Lung (tissue), 12 donors: ENCODE measurements around the gene NPSR1. TPM values are rescaled to one million over a fixed set of nuclear protein-coding genes. Genes with fewer than 3 reads are reported as not detected.

Experiments used
- ATAC-seq: fragments of 200-7000 bp; cut with Tn5 transposase; one replicate; pipeline ENCODE4 v1.9.1; 2020; ENCODE audit warnings: moderate number of reproducible peaks; ENCODE audit not compliant: insufficient read depth, low FRiP score
- DNase-seq, 3 donors: peaks; one replicate each; pipeline ENCODE4 v3.0.0-alpha.2; 2013 to 2017
- H3K27ac ChIP-seq, 2 donors: one replicate each; pipeline ENCODE4 v1.5.1; 2013; ENCODE audit warnings: mild to moderate bottlenecking in 2 of 2, moderate library complexity in 2 of 2, control low read depth in 1 of 2, inconsistent platforms in 1 of 2, low read depth in 1 of 2, low read length in 1 of 2
- H3K27me3 ChIP-seq, 3 donors: one replicate each; pipeline ENCODE4 v1.5.1; 2013; ENCODE audit warnings: low read length in 2 of 3; ENCODE audit not compliant: control insufficient read depth in 3 of 3, insufficient read depth in 3 of 3
- H3K36me3 ChIP-seq, 4 donors: one replicate each; pipeline ENCODE4 v1.5.1; 2013; ENCODE audit warnings: low read length in 4 of 4, mild to moderate bottlenecking in 1 of 4, moderate library complexity in 1 of 4; ENCODE audit not compliant: control insufficient read depth in 4 of 4, insufficient read depth in 4 of 4
- H3K4me1 ChIP-seq, 5 donors: one replicate each; pipeline ENCODE4 v1.5.1; 2013; ENCODE audit warnings: low read length in 5 of 5, mild to moderate bottlenecking in 2 of 5, moderate library complexity in 1 of 5; ENCODE audit not compliant: control insufficient read depth in 5 of 5, insufficient read depth in 5 of 5
- H3K4me3 ChIP-seq: one replicate; pipeline ENCODE4 v1.5.1; 2013; ENCODE audit warnings: mild to moderate bottlenecking, control low read depth, moderate library complexity
- H3K9ac ChIP-seq, 2 donors: one replicate each; pipeline ENCODE4 v1.5.1; 2013; ENCODE audit warnings: low read length in 2 of 2, control low read depth in 1 of 2; ENCODE audit not compliant: insufficient read depth in 1 of 2
- H3K9me3 ChIP-seq, 4 donors: one replicate each; pipeline ENCODE4 v1.5.1; 2013; ENCODE audit warnings: low read length in 3 of 4, mild to moderate bottlenecking in 1 of 4, moderate library complexity in 1 of 4; ENCODE audit not compliant: control insufficient read depth in 4 of 4, insufficient read depth in 3 of 4
- CTCF ChIP-seq: IDR thresholded peaks from 2 replicates; pipeline ENCODE4 v1.5.1; 2012; ENCODE audit warnings: mild to moderate bottlenecking; ENCODE audit errors: control extremely low read depth, extremely low read depth
- WGBS, 2 donors: extraction: QIAGEN DNeasy Blood & Tissue Kit; methylation state at CpG; one replicate each; pipeline ENCODE4 v1.1.7; 2013; 5-methylcytosine and 5-hydroxymethylcytosine counted together
- polyA plus RNA-seq, 2 donors: library from polyadenylated mRNA; stranded (reverse); fragments of 200-250 nt; gene quantifications; one replicate each; pipeline ENCODE4 v1.2.1, GENCODE V29; 2013
- total RNA-seq, 2 donors: library from RNA; depleted of rRNA in 1 of 2; stranded (reverse); fragments of >200 nt in 1 of 2; gene quantifications; one replicate each; pipeline ENCODE4 v1.2.1, GENCODE V29; 2014 to 2021
- donor health status: control.
- donor health status: control.
- donor health status: Bipolar disorder and iron deficiency.
- donor health status: healthy.
- donor health status: DM: yes; HTN: yes; CAD: no.

NPSR1 gene
- total and polyA plus RNA-seq, 4 donors, result not detected

DNA sequence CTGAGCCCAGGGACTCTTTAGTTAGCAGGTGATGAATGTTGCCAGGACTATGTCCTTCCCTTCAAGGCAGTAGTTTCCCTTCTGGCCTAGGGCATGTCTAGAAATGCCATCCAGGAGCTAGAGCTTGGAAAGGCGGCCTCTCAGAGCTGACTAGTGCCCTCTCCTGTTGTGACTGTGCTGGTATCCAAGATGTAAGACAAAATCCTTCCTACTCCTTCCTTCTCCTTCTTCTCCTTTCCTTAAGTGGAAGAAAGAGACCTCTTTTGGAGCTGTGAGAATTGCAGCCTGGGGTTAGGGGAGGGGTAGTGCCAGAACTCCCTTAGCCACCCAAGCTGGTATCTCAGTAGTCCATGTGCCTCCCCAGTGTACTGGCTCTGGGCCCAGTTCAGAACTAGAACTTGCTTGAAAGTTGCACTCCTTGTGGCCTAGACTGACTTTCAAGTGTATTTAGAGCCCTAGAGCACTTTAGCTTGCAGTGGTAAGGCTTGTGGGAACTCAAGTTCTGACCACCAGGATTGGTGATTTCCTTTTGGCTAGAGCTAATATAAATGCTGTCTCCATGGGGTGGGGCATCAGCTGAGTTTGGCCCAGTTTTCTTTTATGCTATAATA is 118.8 kb downstream of the NPSR1 start:
- Histone ChIP-seq H3K27ac (no peak overlapping the region), H3K4me1 (no peaks in the 10 kb centered on the region), H3K9me3 (peaks cover 0 to 7% (median 1%) of the 10 kb centered on the region in 4 donors), H3K27me3 (no peaks in the 10 kb centered on the region), H3K36me3 (no peaks in the 10 kb centered on the region), H3K9ac (no peak overlapping the region), H3K4me3 (no peak overlapping the region)
- WGBS, 2 donors, result 78 to 81% methylated on average over 1 of the region's 1 CpG
- DNase-seq, result no peak
- TF ChIP-seq CTCF, result no peak
- no peak for ATAC-seq

- H3K4me1 ChIP-seq, result no peaks in the 10 kb centered on the region
- DNase-seq (no peak), ATAC-seq (no peak)
- H3K36me3 ChIP-seq, result no peaks in the 10 kb centered on the region
- H3K4me3 ChIP-seq, result no peak overlapping the region
- 69 to 74% methylated on average over 3 of the region's 3 CpGs for WGBS, 2 donors
- TF ChIP-seq CTCF, result no peak
- no peak overlapping the region for H3K27ac ChIP-seq
- peaks cover 0 to 11% (median 6%) of the 10 kb centered on the region in 4 donors for H3K9me3 ChIP-seq
- no peak overlapping the region for H3K9ac ChIP-seq
- no peaks in the 10 kb centered on the region for H3K27me3 ChIP-seq
These were observed 122.5 kb downstream of the NPSR1 start for GRCh38 chr7:34780546-34780945.

- Histone ChIP-seq H3K9me3 (peaks cover 0 to 2% (median under 1%) of the 10 kb centered on the region in 4 donors), H3K4me3 (no peak overlapping the region), H3K9ac (no peak overlapping the region), H3K36me3 (no peaks in the 10 kb centered on the region), H3K27me3 (no peaks in the 10 kb centered on the region), H3K4me1 (no peaks in the 10 kb centered on the region), H3K27ac (no peak overlapping the region)
- WGBS, 2 donors, result 58 to 59% methylated on average over 1 of the region's 1 CpG
- ATAC-seq, result no peak
- TF ChIP-seq CTCF, result no peak
- DNase-seq, result no peak
These were observed 129.6 kb downstream of the NPSR1 start for GRCh38 chr7:34787586-34787985.

- ATAC-seq (no peak), DNase-seq (no peak)
- H3K9ac ChIP-seq, result no peak overlapping the region
- no peaks in the 10 kb centered on the region for H3K36me3 ChIP-seq
- no peak overlapping the region for H3K4me3 ChIP-seq
- H3K27ac ChIP-seq, result no peak overlapping the region
- peaks cover 0 to 7% (median 0%) of the 10 kb centered on the region in 4 donors for H3K9me3 ChIP-seq
- TF ChIP-seq CTCF, result no peak
- no peaks in the 10 kb centered on the region for H3K4me1 ChIP-seq
- 65 to 77% methylated on average over 2 of the region's 2 CpGs for WGBS, 2 donors
- no peaks in the 10 kb centered on the region for H3K27me3 ChIP-seq
These were observed 148.8 kb downstream of the NPSR1 start for GRCh38 chr7:34806831-34807230.
